Heart right ventricle (tissue), 16 donors: Measurements from ENCODE around the gene LHFPL3. TPM values are rescaled to one million over a fixed set of nuclear protein-coding genes. Genes with fewer than 3 reads are reported as not detected.

ENCODE experiments used
- ATAC-seq, 8 donors: fragments of 200-7000 bp; cut with Tn5 transposase; one replicate each; pipeline ENCODE4 v1.9.1; 2020; ENCODE audit warnings: mild to moderate bottlenecking in 8 of 8, moderate library complexity in 8 of 8, moderate number of reproducible peaks in 1 of 8
- DNase-seq, 2 donors: peaks; one replicate each; pipeline ENCODE4 v3.0.0-alpha.2; 2020
- H3K27ac ChIP-seq, 10 donors: fragments of 200-600 bp; sonication (generic) in 2 of 10; one replicate each; pipeline versions ENCODE4 v1.5.0 to v1.8.0; 2020 to 2022; ENCODE audit warnings: mild to moderate bottlenecking in 3 of 10
- H3K27me3 ChIP-seq, 7 donors: fragments of 200-600 bp; one replicate each; pipeline ENCODE4 v1.8.0; 2021 to 2022; ENCODE audit warnings: mild to moderate bottlenecking in 2 of 7
- H3K36me3 ChIP-seq, 9 donors: fragments of 200-600 bp; sonication (generic) in 1 of 9; one replicate each; pipeline versions ENCODE4 v1.5.0 to v1.8.0; 2020 to 2022; ENCODE audit warnings: mild to moderate bottlenecking in 2 of 9
- H3K4me1 ChIP-seq, 9 donors: fragments of 200-600 bp; sonication (generic) in 1 of 9; one replicate each; pipeline versions ENCODE4 v1.5.0 to v1.8.0; 2020 to 2022; ENCODE audit warnings: mild to moderate bottlenecking in 4 of 9
- H3K4me3 ChIP-seq, 10 donors: fragments of 200-600 bp; sonication (generic) in 2 of 10; one replicate each; pipeline versions ENCODE4 v1.5.0 to v1.8.0; 2020 to 2022; ENCODE audit warnings: mild to moderate bottlenecking in 7 of 10, moderate library complexity in 2 of 10
- H3K9me3 ChIP-seq, 11 donors: fragments of 200-600 bp in 10 of 11; sonication (generic) in 2 of 11; one replicate each; pipeline versions ENCODE4 v1.5.0 to v1.8.0; 2013 to 2022; ENCODE audit warnings: mild to moderate bottlenecking in 2 of 11, control low read depth in 1 of 11, moderate library complexity in 1 of 11
- CTCF ChIP-seq, 9 donors: fragments of 200-600 bp; sonication (generic) in 2 of 9; IDR thresholded peaks; one replicate each; pipeline versions ENCODE4 v1.5.0 to v1.8.0; 2021 to 2022; ENCODE audit warnings: antibody characterized with exemption in 9 of 9, mild to moderate bottlenecking in 5 of 9, moderate library complexity in 1 of 9
- WGBS, 2 donors: extraction: QIAGEN DNeasy Blood & Tissue Kit; methylation state at CpG; one replicate each; pipeline ENCODE4 v1.1.7; 2013; ENCODE audit warnings: inconsistent platforms in 1 of 2; 5-methylcytosine and 5-hydroxymethylcytosine counted together
- intact Hi-C, 10 donors: fragments of 100-400 bp; cut with DNase I; formaldehyde crosslinking; loops; one replicate each; pipeline versions ENCODE4 v1.11.1 to v1.14.2; 2022
- polyA plus RNA-seq, 2 donors: library from polyadenylated mRNA; stranded (reverse); fragments of 200-250 nt; gene quantifications; one replicate each; pipeline ENCODE4 v1.2.3, GENCODE V29; 2013
- total RNA-seq, 10 donors: library from RNA; stranded (reverse); fragmentation: NEBNext Ultra II Directional in 3 of 10; extraction: Animal tissue kit (Norgen Biotek cat#: 25700) in 3 of 10; gene quantifications; one replicate each; pipeline versions ENCODE4 v1.2.1 to v1.2.4, GENCODE V29; 2021 to 2023
- donor health status: Arrhythmogenic right ventricular cardiomyopathy.
- donor health status: ischemic (EF 13 %, LVEDD 7.1; RV severe dilation, severe dysfunction).
- donor health status: healthy with polysubstance abuse.
- donor health status: DM: no; HTN: yes; CAD: no.
- donor health status: DM: no; HTN: no; CAD: no.
- donor health status: ischemic (EF 25% LVEDD 6.9; RV normal size, moderate dysfunction).
- donor health status: ischemic (EF 25% LVEDD 5.7; RV mildly dilated, moderate dysfunction).
- donor health status: healthy.
- donor health status: DM: yes; HTN: yes; CAD: no.
- donor health status: Ischemic cardiomyopathy.
- donor health status: ischemic (EF 35%, LVEDD 5.7; RV mildly dilated, moderate dysfunction).
- donor health status: nonischemic (EF 11% LVEDD 7.7; RV severe dilation, severe dysfunction).
- donor health status: DM: yes; HTN: yes; CAD: no.
- donor health status: PGD.
- donor health status: ischemic (EF 29% LVEDD 5.4; RV normal size, mild dysfunction).
- donor health status: nonischemic (EF 23%, LVEDD 6.1; RV moderate dilation, normal function).

Gene LHFPL3
- total and polyA plus RNA-seq, 12 donors = not detected

DNA sequence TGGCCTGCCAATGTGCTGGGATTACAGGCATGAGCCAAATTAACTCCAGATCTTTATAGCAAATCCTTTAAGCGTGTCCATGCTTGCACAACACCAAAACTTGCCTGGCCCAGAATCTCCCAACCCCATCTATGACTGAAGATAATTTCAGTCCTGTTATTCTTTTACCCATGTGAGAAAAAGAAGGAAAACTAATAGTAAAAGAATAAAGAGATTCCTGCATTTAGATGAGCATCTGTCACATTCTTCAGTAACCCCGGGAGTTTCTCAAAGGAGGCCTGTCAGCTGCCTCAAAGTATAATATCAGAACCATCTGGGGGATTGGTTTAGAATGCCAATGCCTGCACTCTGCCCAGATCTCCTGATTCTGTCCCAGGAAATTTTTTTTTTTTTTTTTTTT, 527.5 kb downstream of the LHFPL3 start:
- intact Hi-C loops = no loop called here
- ATAC-seq = no peak
- H3K4me1 ChIP-seq = no peaks in the 10 kb centered on the region

DNA sequence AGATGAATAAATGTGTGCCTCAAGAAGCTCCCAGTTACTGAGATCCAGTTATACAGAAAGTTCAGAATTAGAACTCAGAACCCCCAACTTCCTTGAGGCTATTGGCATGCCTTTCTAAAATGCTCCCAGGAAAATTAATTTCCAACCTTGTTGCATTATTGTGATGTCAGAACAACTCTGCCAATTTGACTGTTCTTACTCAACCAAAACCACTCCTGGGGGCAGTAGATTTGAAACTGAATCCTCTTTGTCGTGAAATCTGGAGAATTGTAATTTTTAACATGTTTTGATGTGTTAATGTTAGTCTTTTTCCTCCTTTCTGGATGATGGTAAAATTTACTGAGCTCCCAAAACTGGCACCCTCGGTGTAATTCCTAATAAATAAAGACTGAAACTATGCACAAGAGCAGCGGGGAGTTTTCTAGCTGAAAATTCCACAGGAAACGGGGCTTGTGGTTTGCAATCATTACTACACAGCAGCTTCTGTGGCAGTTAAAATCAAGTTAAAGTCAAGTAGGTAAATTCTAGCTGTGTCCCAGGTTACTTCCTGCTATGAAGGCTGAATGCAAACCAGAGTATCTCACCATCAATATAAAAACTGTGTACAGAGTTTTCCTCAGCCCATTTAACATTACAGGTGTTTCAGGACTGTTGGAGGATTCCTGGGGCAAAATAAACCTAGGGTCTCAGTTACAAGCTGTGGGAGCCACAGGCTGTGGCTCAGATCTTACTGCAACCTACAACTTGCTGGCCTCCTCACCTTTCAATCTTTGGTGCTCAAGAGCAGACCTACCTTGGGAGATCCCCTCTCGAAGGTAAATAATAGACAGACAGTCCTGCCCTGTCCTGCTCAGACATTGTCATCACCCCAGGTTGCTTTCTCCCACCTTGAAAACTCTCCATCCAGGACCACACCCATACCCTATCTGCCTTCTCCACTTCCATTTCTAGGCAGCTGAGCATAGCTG, 529.3 kb downstream of the LHFPL3 start:
- intact Hi-C loops = no loop called here
- Histone ChIP-seq H3K4me1 (no peaks in the 10 kb centered on the region), H3K4me3 (no peak overlapping the region), H3K27ac (no peak overlapping the region), H3K27me3 (peaks cover 0 to 31% (median 6%) of the 10 kb centered on the region in 7 donors), H3K9me3 (no peaks in the 10 kb centered on the region), H3K36me3 (no peaks in the 10 kb centered on the region)
- DNase-seq (no peak), ATAC-seq (no peak)
- TF ChIP-seq CTCF (IDR thresholded peaks at IDR 0.05) = no peak
- WGBS, 2 donors = 62 to 64% methylated on average over 5 of the region's 5 CpGs

More for the DNA sequence above, 527.5 kb downstream of the LHFPL3 start:
- 91 to 92% methylated on average over 2 of the region's 2 CpGs for WGBS, 2 donors
- Histone ChIP-seq H3K4me3 (no peak overlapping the region), H3K27me3 (peaks cover 0 to 23% (median 2%) of the 10 kb centered on the region in 7 donors), H3K9me3 (no peaks in the 10 kb centered on the region), H3K27ac (no peak overlapping the region), H3K36me3 (no peaks in the 10 kb centered on the region)
- DNase-seq = no peak
- TF ChIP-seq CTCF (IDR thresholded peaks at IDR 0.05) = no peak

GRCh38 chr7:104859754-104860426, 531.5 kb downstream of the LHFPL3 start:
- intact Hi-C loops = no loop called here

More at GRCh38 chr7:104859754-104860426, 531.5 kb downstream of the LHFPL3 start:
- WGBS, 2 donors = 82 to 96% methylated on average over 4 of the region's 4 CpGs
- H3K4me3 ChIP-seq = no peak overlapping the region
- DNase-seq = no peak
- peaks cover 0 to 10% (median 0%) of the 10 kb centered on the region in 11 donors for H3K9me3 ChIP-seq
- no peak for ATAC-seq
- H3K4me1 ChIP-seq = no peaks in the 10 kb centered on the region
- H3K36me3 ChIP-seq = no peaks in the 10 kb centered on the region
- no peak for TF ChIP-seq CTCF (IDR thresholded peaks at IDR 0.05)
- H3K27me3 ChIP-seq = peaks cover 0 to 45% (median 11%) of the 10 kb centered on the region in 7 donors
- H3K27ac ChIP-seq = no peak overlapping the region
